Memory B cell (primary cell): ENCODE data around the gene PLBD2.

Experiments used
- ATAC-seq: fragments of 150-1000 bp; cut with Tn5 transposase; 2 replicates; pipeline ENCODE4 v1.10.0; 2021; ENCODE audit warnings: low read depth, mild to moderate bottlenecking, moderate library complexity
- DNase-seq, 2 donors: peaks; one replicate each; pipeline ENCODE4 v3.0.0; 2022; ENCODE audit warnings: low spot score in 2 of 2
- H3K27ac Mint-ChIP-seq: one replicate; pipeline ENCODE4 v1.8.0; 2022; ENCODE audit warnings: mild to moderate bottlenecking, moderate library complexity, mixed read lengths
- H3K27me3 Mint-ChIP-seq: one replicate; pipeline ENCODE4 v1.8.0; 2022; ENCODE audit warnings: mixed read lengths
- H3K36me3 Mint-ChIP-seq: one replicate; pipeline ENCODE4 v1.8.0; 2022; ENCODE audit warnings: mild to moderate bottlenecking, mixed read lengths
- H3K4me1 Mint-ChIP-seq: one replicate; pipeline ENCODE4 v1.8.0; 2022; ENCODE audit warnings: mixed read lengths
- H3K4me3 Mint-ChIP-seq: one replicate; pipeline ENCODE4 v1.8.0; 2022; ENCODE audit warnings: mild to moderate bottlenecking, moderate library complexity, mixed read lengths
- H3K9me3 Mint-ChIP-seq: one replicate; pipeline ENCODE4 v1.8.0; 2022; ENCODE audit warnings: mixed read lengths

PLBD2 gene

DNA sequence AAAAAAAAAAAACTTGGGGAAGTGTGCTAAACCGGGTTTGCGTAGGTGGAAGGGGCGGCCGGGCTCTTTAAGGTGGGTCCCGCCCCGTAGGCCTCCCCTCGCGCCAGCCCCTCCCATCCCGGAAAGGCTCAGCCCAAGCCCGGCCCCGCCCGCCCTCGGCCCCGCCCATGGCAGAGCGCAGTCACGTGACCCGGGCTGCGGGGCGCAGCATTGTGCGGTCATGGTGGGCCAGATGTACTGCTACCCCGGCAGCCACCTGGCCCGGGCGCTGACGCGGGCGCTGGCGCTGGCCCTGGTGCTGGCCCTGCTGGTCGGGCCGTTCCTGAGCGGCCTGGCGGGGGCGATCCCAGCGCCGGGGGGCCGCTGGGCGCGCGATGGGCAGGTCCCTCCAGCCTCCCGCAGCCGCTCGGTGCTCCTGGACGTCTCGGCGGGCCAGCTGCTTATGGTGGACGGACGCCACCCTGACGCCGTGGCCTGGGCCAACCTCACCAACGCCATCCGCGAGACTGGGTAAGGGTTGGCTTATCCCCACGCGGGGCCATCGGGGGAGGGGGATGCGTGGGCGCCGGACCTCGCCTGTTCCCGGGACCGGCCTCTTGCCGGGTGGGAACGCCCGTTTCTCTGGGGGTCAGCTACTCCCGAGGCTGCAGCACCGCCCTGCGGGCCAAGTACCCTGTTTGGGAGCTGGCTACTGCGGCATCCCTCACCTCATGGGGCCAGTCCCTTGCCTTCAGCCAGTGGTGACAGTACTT, at the start of gene PLBD2:
TSS of gene PLBD2 (plus strand) at position 207 of the 752 bp plus-strand sequence. CDS start at position 221, 14 bp downstream.
- Mint-ChIP-seq H3K9me3 (no peaks in the 10 kb centered on the region), H3K4me3 (peak within 1 kb of the TSS; percentile 90), H3K27me3 (no peaks in the 10 kb centered on the region), H3K27ac (peak within 1 kb of the TSS; percentile 86), H3K4me1 (peaks cover 15% of the 10 kb centered on the region), H3K36me3 (no peaks in the 10 kb centered on the region)
- DNase-seq, result peak; percentile 83 to 88
- peak; percentile 88 for ATAC-seq

DNA sequence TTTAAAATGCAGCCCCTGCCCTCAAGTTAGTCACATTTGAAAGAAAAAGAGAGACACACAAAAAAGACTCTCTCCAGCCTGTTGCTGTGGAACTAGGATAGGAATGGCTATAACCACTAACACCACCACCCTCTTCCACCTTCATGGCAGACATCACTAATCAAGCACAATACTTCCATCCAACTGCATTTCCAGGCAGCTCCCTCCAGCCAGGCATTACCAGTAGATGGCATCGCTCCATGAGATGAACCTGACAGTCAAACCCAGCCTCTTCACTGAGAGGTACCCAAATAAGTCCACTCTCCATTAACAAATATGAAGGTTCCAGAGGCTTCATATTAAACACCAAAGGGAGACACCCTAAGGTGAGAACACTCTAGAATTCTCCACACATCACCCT, 47.9 kb upstream of the PLBD2 start:
- Mint-ChIP-seq H3K36me3 (peaks cover 25% of the 10 kb centered on the region), H3K4me1 (no peaks in the 10 kb centered on the region), H3K4me3 (no peak overlapping the region), H3K9me3 (no peaks in the 10 kb centered on the region), H3K27ac (peak overlapping the region; percentile 12), H3K27me3 (no peaks in the 10 kb centered on the region)
- DNase-seq, result no peak
- ATAC-seq, result no peak

- H3K4me1 Mint-ChIP-seq, result no peaks in the 10 kb centered on the region
- no peaks in the 10 kb centered on the region for H3K9me3 Mint-ChIP-seq
- ATAC-seq (no peak), DNase-seq (no peak)
- peaks cover 29% of the 10 kb centered on the region for H3K36me3 Mint-ChIP-seq
- no peaks in the 10 kb centered on the region for H3K27me3 Mint-ChIP-seq
- no peak overlapping the region for H3K4me3 Mint-ChIP-seq
- no peak overlapping the region for H3K27ac Mint-ChIP-seq
Measured at GRCh38 chr12:113314121-113314529, 44.3 kb upstream of the PLBD2 start.

DNA sequence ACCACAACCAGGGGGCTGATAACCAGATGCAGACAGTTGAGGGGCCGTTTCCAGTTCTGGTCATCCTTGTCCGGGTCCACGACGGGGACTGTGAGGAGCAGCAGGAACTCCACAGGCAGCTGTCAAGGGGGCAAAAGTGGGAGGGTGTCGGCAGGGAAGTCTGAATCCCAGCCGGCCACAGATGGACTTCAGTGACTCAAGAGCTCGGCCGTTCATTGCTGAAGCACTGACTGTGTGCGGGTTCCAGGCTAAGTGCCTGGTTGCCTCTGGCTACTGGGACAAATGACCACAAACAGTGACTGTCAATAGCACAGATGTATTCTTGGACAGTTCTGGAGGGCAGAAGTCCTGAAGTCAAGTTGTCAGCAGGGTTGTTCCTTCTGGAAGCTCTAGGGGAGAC, 43.0 kb upstream of the PLBD2 start:
- Mint-ChIP-seq H3K27me3 (no peaks in the 10 kb centered on the region), H3K4me1 (no peaks in the 10 kb centered on the region), H3K9me3 (no peaks in the 10 kb centered on the region), H3K4me3 (no peak overlapping the region), H3K27ac (no peak overlapping the region), H3K36me3 (peaks cover 32% of the 10 kb centered on the region)
- DNase-seq (no peak), ATAC-seq (no peak)

DNA sequence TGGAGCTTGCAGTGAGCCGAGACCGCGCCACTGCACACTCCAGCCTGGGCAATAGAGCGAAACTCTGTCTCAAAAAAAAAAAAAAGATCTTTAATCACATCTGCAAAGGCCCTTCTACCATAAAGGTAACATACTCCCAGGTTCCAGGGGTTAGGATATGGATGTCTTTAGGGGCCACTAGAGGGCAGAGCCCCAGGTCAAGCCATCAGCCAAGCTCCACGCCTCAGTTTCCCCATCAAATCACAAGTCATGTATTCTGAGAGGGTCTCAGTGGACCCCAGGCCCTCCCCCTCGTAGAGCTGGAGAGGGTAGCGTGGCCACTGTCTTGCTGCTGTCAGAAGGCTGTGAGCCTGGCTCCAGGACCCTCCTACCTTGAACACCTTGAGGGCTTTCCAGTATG, 42.2 kb upstream of the PLBD2 start:
- H3K9me3 Mint-ChIP-seq, result no peaks in the 10 kb centered on the region
- H3K27ac Mint-ChIP-seq, result no peak overlapping the region
- DNase-seq, result no peak
- peaks cover 34% of the 10 kb centered on the region for H3K36me3 Mint-ChIP-seq
- no peaks in the 10 kb centered on the region for H3K4me1 Mint-ChIP-seq
- ATAC-seq, result no peak
- H3K4me3 Mint-ChIP-seq, result no peak overlapping the region
- H3K27me3 Mint-ChIP-seq, result no peaks in the 10 kb centered on the region

GRCh38 chr12:113317122-113317521, 41.3 kb upstream of the PLBD2 start:
- Mint-ChIP-seq H3K27ac (no peak overlapping the region), H3K9me3 (no peaks in the 10 kb centered on the region), H3K4me1 (no peaks in the 10 kb centered on the region), H3K27me3 (no peaks in the 10 kb centered on the region), H3K36me3 (peaks cover 37% of the 10 kb centered on the region), H3K4me3 (no peak overlapping the region)
- DNase-seq, result no peak
- no peak for ATAC-seq

- H3K4me1 Mint-ChIP-seq, result no peaks in the 10 kb centered on the region
- no peaks in the 10 kb centered on the region for H3K9me3 Mint-ChIP-seq
- no peak overlapping the region for H3K27ac Mint-ChIP-seq
- H3K36me3 Mint-ChIP-seq, result peaks cover 42% of the 10 kb centered on the region
- ATAC-seq, result no peak
- DNase-seq, result no peak
- H3K4me3 Mint-ChIP-seq, result no peak overlapping the region
- H3K27me3 Mint-ChIP-seq, result no peaks in the 10 kb centered on the region
Measured at GRCh38 chr12:113318046-113318656, 40.2 kb upstream of the PLBD2 start.

DNA sequence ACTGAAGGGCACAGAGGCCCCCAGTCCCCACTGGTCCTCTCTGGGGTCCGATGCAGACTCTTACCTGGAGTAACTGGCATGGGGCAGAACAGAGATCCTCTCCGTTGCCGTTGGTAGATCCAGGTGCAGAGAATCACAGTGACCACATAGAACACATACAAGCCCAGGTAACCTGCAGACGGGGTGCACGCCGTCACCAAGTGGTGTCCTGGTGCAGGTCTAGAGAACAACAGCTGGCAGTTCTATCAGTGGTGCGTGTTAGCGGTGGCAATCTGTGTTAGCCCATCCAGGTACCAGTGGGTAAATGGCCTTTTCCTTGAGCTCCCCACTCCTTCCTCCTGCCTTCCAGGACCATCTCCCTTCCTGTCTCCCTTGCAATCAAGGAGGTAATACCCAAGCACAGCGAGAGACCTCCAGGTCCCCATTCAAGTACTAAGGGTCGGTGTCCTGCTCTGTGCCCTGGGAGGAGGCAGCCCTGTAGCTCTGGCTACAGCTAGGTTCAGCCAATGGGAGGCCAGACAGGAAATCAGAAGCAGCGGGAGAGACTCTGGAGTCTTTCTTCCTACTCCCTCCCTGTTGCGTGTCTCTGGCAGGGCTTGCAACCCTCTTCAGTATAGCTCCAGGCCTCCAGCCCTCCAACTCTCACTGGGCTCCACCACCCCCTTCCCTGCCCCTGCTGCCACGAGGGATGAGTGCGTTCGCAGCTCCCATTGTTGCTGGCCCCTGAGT, 39.3 kb upstream of the PLBD2 start:
- peaks cover 41% of the 10 kb centered on the region for H3K36me3 Mint-ChIP-seq
- no peak overlapping the region for H3K27ac Mint-ChIP-seq
- no peak for DNase-seq
- no peaks in the 10 kb centered on the region for H3K4me1 Mint-ChIP-seq
- ATAC-seq, result no peak
- no peaks in the 10 kb centered on the region for H3K9me3 Mint-ChIP-seq
- H3K27me3 Mint-ChIP-seq, result no peaks in the 10 kb centered on the region
- no peak overlapping the region for H3K4me3 Mint-ChIP-seq

DNA sequence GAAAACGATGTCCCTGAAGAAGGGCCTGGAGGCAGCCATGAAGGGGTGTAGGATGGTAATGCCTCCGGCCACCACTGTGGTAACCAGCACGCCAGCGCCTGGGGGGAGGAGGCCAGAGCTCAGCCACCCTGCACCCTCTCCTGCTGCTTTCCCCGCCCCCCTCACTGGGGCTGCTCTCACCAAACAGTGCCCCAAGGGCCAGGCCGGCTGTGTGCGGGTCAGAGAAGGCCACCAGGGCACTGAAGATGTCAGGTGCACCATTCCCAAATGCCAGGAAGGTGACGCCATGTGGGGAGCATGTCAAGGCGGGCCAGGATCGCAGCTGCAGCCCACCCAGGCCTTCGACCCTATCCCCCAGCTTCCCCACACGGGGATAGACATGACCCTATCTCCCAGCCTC, 38.0 kb upstream of the PLBD2 start:
- DNase-seq, result no peak
- H3K9me3 Mint-ChIP-seq, result no peaks in the 10 kb centered on the region
- H3K36me3 Mint-ChIP-seq, result peaks cover 36% of the 10 kb centered on the region
- peaks cover 3% of the 10 kb centered on the region for H3K4me1 Mint-ChIP-seq
- no peak for ATAC-seq
- H3K4me3 Mint-ChIP-seq, result no peak overlapping the region
- no peak overlapping the region for H3K27ac Mint-ChIP-seq
- H3K27me3 Mint-ChIP-seq, result no peaks in the 10 kb centered on the region

DNA sequence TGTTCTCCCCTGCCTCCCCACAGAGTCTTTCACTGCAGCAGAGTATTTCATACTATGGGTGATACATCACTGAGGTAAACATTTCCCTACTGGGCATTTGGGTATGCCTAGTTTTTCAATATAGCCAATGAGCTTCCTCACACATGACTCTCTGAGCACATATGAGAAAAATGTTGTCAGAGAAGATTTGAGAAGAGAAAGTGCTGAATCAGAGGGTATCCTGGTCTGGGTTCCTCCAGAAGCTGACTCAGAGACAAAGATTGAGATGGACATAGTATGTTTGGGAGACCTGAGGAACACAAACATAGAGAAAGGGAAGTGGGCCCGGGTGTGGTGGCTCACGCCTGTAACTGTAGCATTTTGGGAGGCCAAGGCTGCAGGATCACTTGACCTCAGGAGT, 36.0 kb upstream of the PLBD2 start:
- DNase-seq (no peak), ATAC-seq (no peak)
- no peak overlapping the region for H3K27ac Mint-ChIP-seq
- no peaks in the 10 kb centered on the region for H3K27me3 Mint-ChIP-seq
- H3K4me3 Mint-ChIP-seq, result no peak overlapping the region
- no peaks in the 10 kb centered on the region for H3K9me3 Mint-ChIP-seq
- H3K4me1 Mint-ChIP-seq, result peaks cover 3% of the 10 kb centered on the region
- H3K36me3 Mint-ChIP-seq, result peaks cover 36% of the 10 kb centered on the region

DNA sequence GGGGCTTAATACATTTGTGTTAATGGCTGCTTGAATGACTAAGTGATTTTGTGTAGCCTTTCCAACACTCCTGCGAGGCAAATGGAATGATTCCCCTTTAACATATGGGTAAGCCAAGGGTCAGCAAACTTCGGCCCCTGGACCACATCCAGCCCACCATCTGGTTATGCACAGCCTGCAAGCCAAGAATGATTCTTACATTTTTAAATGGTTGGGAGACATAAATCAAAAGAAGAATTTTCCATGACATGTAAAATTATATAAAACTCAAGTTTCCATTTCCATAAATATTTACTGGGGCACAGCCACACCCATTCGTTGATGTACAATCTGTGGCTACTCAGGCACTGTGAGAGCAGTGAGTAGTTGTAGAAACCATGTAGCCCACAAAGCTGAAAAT, 32.5 kb upstream of the PLBD2 start:
- Mint-ChIP-seq H3K36me3 (peaks cover 20% of the 10 kb centered on the region), H3K9me3 (no peaks in the 10 kb centered on the region), H3K4me3 (no peak overlapping the region), H3K27me3 (no peaks in the 10 kb centered on the region), H3K27ac (no peak overlapping the region), H3K4me1 (peaks cover 8% of the 10 kb centered on the region)
- ATAC-seq (no peak), DNase-seq (no peak)

- Mint-ChIP-seq H3K9me3 (no peaks in the 10 kb centered on the region), H3K27me3 (no peaks in the 10 kb centered on the region), H3K36me3 (peaks cover 17% of the 10 kb centered on the region), H3K27ac (no peak overlapping the region), H3K4me3 (no peak overlapping the region), H3K4me1 (peaks cover 10% of the 10 kb centered on the region)
- DNase-seq (no peak), ATAC-seq (no peak)
Measured at GRCh38 chr12:113326775-113327395, 31.5 kb upstream of the PLBD2 start.

GRCh38 chr12:113328368-113328889, 30.0 kb upstream of the PLBD2 start:
- Mint-ChIP-seq H3K4me3 (no peak overlapping the region), H3K36me3 (peaks cover 11% of the 10 kb centered on the region), H3K9me3 (no peaks in the 10 kb centered on the region), H3K27ac (no peak overlapping the region), H3K4me1 (peaks cover 13% of the 10 kb centered on the region), H3K27me3 (no peaks in the 10 kb centered on the region)
- DNase-seq (no peak), ATAC-seq (no peak)
